ENCODE data around the gene URB2. TPM values are rescaled to one million over a fixed set of nuclear protein-coding genes. Genes with fewer than 3 reads are reported as not detected.
"Not testable (repeated sequence)": the region's sequence is repeated elsewhere in the genome, so short reads cannot be mapped to it uniquely, and the experiment has no call there.

The URB2 gene
- total RNA-seq, 1 experiment from 2014 or later = 24.6 TPM

DNA sequence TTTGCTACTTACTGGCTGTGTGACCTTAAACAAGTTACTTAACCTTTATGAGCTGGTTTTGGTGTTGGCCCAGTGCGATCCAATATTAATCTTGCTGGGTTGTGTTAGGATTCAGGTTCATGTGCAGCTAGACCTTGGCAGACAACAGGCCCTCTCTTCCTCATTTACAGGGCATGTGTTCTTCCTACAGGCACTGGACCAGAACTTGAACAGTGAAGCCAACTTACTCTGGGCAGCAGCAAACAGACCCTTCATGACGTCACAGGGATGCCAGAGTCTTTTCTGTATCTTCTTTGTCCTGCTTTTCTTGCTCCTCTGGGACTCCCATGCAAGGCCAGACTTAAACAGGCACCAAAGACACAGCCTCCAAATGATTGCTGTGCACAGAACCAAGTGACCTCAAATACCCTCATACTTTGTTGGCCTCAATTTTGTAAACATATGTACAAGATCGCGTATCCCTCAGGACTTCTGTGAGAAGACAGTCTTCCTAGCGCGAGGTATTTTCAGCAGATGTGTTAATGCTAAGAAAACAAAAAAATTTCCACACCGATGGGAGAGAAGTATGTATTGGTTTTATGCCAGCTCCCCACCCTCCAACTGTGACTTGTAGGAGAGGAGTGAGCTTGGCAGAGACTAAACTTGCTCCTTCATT lies 73.7 kb downstream of the URB2 start:
- TF ChIP-seq, protein P1, sequence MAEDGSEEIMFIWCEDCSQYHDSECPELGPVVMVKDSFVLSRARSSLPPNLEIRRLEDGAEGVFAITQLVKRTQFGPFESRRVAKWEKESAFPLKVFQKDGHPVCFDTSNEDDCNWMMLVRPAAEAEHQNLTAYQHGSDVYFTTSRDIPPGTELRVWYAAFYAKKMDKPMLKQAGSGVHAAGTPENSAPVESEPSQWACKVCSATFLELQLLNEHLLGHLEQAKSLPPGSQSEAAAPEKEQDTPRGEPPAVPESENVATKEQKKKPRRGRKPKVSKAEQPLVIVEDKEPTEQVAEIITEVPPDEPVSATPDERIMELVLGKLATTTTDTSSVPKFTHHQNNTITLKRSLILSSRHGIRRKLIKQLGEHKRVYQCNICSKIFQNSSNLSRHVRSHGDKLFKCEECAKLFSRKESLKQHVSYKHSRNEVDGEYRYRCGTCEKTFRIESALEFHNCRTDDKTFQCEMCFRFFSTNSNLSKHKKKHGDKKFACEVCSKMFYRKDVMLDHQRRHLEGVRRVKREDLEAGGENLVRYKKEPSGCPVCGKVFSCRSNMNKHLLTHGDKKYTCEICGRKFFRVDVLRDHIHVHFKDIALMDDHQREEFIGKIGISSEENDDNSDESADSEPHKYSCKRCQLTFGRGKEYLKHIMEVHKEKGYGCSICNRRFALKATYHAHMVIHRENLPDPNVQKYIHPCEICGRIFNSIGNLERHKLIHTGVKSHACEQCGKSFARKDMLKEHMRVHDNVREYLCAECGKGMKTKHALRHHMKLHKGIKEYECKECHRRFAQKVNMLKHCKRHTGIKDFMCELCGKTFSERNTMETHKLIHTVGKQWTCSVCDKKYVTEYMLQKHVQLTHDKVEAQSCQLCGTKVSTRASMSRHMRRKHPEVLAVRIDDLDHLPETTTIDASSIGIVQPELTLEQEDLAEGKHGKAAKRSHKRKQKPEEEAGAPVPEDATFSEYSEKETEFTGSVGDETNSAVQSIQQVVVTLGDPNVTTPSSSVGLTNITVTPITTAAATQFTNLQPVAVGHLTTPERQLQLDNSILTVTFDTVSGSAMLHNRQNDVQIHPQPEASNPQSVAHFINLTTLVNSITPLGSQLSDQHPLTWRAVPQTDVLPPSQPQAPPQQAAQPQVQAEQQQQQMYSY (CRISPR knock-in tag; IDR thresholded peaks at IDR 0.05) = no peak
- no peak for TF ChIP-seq ATF1 (CRISPR knock-in tag; IDR thresholded peaks at IDR 0.05)
- TF ChIP-seq HMGA2 (CRISPR knock-in tag; IDR thresholded peaks at IDR 0.05) = no peak
- TF ChIP-seq SMAD3 (CRISPR knock-in tag; IDR thresholded peaks at IDR 0.05; ENCODE audit: borderline replicate concordance) = no peak
- TF ChIP-seq GABPB1 (CRISPR knock-in tag; IDR thresholded peaks at IDR 0.05) = no peak
- no peak for TF ChIP-seq MYBL2 (CRISPR knock-in tag; IDR thresholded peaks at IDR 0.05)
- no peak for TF ChIP-seq ZBTB21 (CRISPR knock-in tag; IDR thresholded peaks at IDR 0.05; ENCODE audit: borderline replicate concordance)
- no peak for TF ChIP-seq ZNF396 (CRISPR knock-in tag; IDR thresholded peaks at IDR 0.05; ENCODE audit: borderline replicate concordance)
- Mint-ChIP-seq H3K4me1 (peaks cover 35% of the 10 kb centered on the region), H3K36me3 (peaks cover 3% of the 10 kb centered on the region; the same call in 1 of the 2 replicates), H3K27ac (no peak overlapping the region), H3K27me3 (ENCODE audit: low read depth) (no peaks in the 10 kb centered on the region), H3K4me3 (no peak overlapping the region), H3K9me3 (peaks cover 12% of the 10 kb centered on the region)
- no peak for DNase-seq (ENCODE audit: low spot score)
- ChIA-PET CTCF (no interaction called here), POLR2A (no interaction called here)
- ATAC-seq = no peak

DNA sequence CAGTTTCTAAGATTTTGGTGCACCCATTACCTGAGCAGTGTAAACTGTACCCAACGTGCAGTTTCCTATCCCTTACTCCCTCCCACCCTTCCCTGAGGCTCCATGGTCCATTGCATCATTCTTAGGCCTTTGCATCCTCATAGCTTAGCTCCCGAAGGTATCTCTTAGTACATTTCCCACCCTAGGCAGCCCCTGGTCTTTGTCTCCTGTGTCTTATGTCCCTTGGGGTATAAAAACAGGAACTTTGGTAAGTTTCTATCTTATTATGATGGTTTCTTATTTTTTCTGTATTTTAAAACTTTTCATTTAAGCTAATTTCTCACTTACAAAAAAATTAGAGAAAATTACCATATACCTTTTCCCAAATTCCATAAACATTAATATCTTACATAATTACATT lies 78.1 kb downstream of the URB2 start:
- POLR2A ChIA-PET = no interaction called here
- Mint-ChIP-seq H3K27me3 (ENCODE audit: low read depth) (no peaks in the 10 kb centered on the region), H3K27ac (no peak overlapping the region), H3K36me3 (peaks cover 39% of the 10 kb centered on the region), H3K4me1 (peaks cover 8% of the 10 kb centered on the region), H3K4me3 (no peak overlapping the region), H3K9me3 (peaks cover 50% of the 10 kb centered on the region)
- TF ChIP-seq ZNF121 (CRISPR knock-in tag; IDR thresholded peaks at IDR 0.05) = no peak
- TF ChIP-seq, protein P2, sequence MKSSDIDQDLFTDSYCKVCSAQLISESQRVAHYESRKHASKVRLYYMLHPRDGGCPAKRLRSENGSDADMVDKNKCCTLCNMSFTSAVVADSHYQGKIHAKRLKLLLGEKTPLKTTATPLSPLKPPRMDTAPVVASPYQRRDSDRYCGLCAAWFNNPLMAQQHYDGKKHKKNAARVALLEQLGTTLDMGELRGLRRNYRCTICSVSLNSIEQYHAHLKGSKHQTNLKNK (CRISPR knock-in tag; IDR thresholded peaks at IDR 0.05) = no peak
- TF ChIP-seq, protein P3, sequence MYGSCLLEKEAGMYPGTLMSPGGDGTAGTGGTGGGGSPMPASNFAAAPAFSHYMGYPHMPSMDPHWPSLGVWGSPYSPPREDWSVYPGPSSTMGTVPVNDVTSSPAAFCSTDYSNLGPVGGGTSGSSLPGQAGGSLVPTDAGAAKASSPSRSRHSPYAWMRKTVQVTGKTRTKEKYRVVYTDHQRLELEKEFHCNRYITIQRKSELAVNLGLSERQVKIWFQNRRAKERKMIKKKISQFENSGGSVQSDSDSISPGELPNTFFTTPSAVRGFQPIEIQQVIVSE (CRISPR knock-in tag; IDR thresholded peaks at IDR 0.05; ENCODE audit: borderline replicate concordance) = no peak
- TF ChIP-seq ATF1 (CRISPR knock-in tag; IDR thresholded peaks at IDR 0.05) = no peak
- no peak for TF ChIP-seq FOXK1 (CRISPR knock-in tag; IDR thresholded peaks at IDR 0.05)
- no peak for TF ChIP-seq ZNF138 (CRISPR knock-in tag; conservative IDR thresholded peaks at IDR 0.05)
- TF ChIP-seq, protein P4, sequence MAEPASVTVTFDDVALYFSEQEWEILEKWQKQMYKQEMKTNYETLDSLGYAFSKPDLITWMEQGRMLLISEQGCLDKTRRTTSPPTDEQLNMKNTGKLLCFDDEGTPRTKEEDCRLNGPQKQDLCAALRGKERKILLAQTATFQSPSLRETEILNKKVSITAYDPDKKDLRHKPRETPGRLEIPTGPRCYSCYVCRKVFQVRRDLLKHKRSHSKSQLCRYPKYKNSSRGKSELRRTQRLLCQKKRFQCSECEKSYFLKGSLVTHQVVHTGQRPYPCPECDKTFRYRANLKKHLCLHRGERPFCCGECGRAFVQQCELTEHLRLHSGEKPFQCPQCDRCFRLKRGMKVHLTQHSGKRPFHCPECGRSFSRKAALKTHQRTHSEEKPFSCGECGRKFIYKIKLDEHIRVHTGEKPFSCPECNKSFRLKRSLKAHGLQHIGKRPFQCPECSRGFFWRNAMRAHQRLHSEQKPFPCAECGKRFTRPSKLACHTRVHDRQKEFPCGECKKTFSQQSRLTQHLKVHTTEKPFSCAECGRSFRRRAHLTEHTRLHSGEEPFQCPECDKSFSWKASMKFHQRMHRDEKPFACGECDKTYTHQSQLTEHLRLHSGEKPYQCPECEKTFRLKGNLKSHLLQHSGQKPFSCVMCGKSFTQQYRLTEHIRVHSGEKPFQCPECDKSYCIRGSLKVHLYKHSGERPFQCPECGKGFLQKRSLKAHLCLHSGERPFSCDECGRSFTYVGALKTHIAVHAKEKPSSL (CRISPR knock-in tag; conservative IDR thresholded peaks at IDR 0.05) = no peak
- TF ChIP-seq, protein P5, sequence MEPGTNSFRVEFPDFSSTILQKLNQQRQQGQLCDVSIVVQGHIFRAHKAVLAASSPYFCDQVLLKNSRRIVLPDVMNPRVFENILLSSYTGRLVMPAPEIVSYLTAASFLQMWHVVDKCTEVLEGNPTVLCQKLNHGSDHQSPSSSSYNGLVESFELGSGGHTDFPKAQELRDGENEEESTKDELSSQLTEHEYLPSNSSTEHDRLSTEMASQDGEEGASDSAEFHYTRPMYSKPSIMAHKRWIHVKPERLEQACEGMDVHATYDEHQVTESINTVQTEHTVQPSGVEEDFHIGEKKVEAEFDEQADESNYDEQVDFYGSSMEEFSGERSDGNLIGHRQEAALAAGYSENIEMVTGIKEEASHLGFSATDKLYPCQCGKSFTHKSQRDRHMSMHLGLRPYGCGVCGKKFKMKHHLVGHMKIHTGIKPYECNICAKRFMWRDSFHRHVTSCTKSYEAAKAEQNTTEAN (CRISPR knock-in tag; IDR thresholded peaks at IDR 0.05) = no peak
- TF ChIP-seq SP1 (CRISPR knock-in tag; conservative IDR thresholded peaks at IDR 0.05) = no peak
- no peak for TF ChIP-seq GTF2I (CRISPR knock-in tag; conservative IDR thresholded peaks at IDR 0.05)
- no peak for TF ChIP-seq NR3C1 (CRISPR knock-in tag; conservative IDR thresholded peaks at IDR 0.05; ENCODE audit: low read depth)
- TF ChIP-seq RELA (CRISPR knock-in tag; IDR thresholded peaks at IDR 0.05; ENCODE audit: borderline replicate concordance) = no peak
- no peak for TF ChIP-seq JAZF1 (CRISPR knock-in tag; IDR thresholded peaks at IDR 0.05)
- no peak for TF ChIP-seq JUN (CRISPR knock-in tag; IDR thresholded peaks at IDR 0.05)
- TF ChIP-seq, protein P6, sequence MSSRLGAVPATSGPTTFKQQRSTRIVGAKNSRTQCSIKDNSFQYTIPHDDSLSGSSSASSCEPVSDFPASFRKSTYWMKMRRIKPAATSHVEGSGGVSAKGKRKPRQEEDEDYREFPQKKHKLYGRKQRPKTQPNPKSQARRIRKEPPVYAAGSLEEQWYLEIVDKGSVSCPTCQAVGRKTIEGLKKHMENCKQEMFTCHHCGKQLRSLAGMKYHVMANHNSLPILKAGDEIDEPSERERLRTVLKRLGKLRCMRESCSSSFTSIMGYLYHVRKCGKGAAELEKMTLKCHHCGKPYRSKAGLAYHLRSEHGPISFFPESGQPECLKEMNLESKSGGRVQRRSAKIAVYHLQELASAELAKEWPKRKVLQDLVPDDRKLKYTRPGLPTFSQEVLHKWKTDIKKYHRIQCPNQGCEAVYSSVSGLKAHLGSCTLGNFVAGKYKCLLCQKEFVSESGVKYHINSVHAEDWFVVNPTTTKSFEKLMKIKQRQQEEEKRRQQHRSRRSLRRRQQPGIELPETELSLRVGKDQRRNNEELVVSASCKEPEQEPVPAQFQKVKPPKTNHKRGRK (CRISPR knock-in tag; IDR thresholded peaks at IDR 0.05; ENCODE audit: borderline replicate concordance) = no peak
- DNase-seq (ENCODE audit: low spot score) (no peak), ATAC-seq (no peak)
- CTCF ChIA-PET = no interaction called here

DNA sequence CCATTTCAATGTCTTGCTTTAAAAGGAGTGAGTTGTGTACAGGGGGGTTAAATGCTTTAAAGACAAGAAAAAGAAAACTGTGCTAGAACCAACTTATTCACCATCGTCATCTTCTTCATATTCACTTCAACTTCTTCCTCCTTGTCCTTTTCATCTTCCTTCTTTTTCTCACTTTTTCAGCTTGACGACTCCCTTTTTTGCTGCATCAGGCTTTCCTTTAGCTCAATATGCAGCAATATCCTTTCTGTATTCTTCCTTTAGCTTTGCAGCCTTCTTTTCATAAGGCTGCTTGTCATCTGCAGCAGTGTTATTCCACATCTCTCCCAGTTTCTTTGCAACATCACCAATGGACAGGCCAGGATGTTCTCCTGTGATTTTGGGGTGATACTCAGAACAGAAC lies 79.1 kb downstream of the URB2 start:
- ATAC-seq; POLR2A ChIA-PET; H3K27ac Mint-ChIP-seq; H3K27me3 Mint-ChIP-seq (ENCODE audit: low read depth); CTCF ChIA-PET; DNase-seq (ENCODE audit: low spot score); H3K4me3 Mint-ChIP-seq: not testable (repeated sequence)
- Mint-ChIP-seq H3K36me3 (peaks cover 44% of the 10 kb centered on the region), H3K9me3 (peaks cover 54% of the 10 kb centered on the region), H3K4me1 (peaks cover 17% of the 10 kb centered on the region)

Measured in WTC11 (cell line).